Measurements from ENCODE around the gene CHTF18.

Gene CHTF18

DNA sequence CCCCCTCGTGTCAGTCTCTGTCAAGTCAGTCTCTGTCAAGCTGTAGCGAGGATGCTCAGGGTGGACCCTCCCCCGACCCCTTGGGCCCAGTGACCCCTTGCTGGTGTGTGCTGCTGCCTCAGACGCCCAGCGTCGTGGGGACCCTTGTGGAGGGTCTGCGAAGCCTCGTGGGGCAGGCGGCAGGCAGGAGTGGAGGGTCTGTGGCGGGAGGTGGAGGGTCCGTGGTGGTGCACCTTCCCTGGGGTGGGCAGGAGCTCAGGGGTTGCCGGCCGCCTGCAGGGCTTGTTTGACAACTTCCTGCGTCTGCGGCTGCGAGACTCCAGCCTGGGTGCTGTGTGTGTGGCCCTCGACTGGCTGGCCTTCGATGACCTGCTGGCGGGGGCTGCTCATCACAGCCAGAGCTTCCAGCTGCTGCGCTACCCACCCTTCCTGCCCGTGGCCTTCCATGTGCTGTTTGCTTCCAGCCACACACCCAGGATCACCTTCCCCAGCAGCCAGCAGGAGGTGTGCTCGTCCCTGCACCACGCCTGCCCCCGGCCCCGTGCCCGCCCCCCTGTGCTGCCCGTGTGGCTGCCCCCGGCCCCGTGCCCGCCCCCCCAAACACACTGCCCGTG, 6.5 kb downstream of the CHTF18 start:
- Histone ChIP-seq H3K27ac (ENCODE audit: extremely low read depth, low read depth, low read length) (no peak overlapping the region), H3K36me3 (ENCODE audit: control insufficient read depth in 2 of 2, insufficient read depth in 1 of 2, low read length in 2 of 2) (peaks cover 0 to 74% of the 10 kb centered on the region in 2 experiments; a peak in 1 of 3 replicates), H3K9me3 (ENCODE audit: control insufficient read depth, insufficient read depth, low read depth, low read length) (no peaks in the 10 kb centered on the region), H3K4me3 (ENCODE audit: low read depth, low read length) (no peak overlapping the region), H3K4me1 (ENCODE audit: control insufficient read depth, insufficient read depth, low read length) (no peaks in the 10 kb centered on the region)
- ChIA-PET CTCF (interaction anchor here (1.5 kb wide), 1 partner anchor 260 kb away, joined by 3 read pairs; no protein-coding TSS in a partner anchor), POLR2A (interaction anchor here (1.2 to 1.3 kb wide), 2 partner anchors 9 to 12 kb away, joined by 4 read pairs; no protein-coding TSS in a partner anchor)
- TF ChIP-seq MEIS1 (CRISPR knock-in tag; IDR thresholded peaks at IDR 0.05; ENCODE audit: borderline replicate concordance) (no peak), ZNF274 (IDR thresholded peaks at IDR 0.05; ENCODE audit: low read length) (no peak), ZNF274 (tag by site-specific recombination; IDR thresholded peaks at IDR 0.05; ENCODE audit: borderline replicate concordance) (no peak), TRIM28 (IDR thresholded peaks at IDR 0.05; ENCODE audit: borderline replicate concordance, low read length) (no peak), ZNF132 (tag by site-specific recombination; IDR thresholded peaks at IDR 0.05; ENCODE audit: borderline replicate concordance) (no peak), YY1 (tag by site-specific recombination; IDR thresholded peaks at IDR 0.05) (no peak), GLI4 (tag by site-specific recombination; IDR thresholded peaks at IDR 0.05) (no peak), ZNF266 (tag by site-specific recombination; IDR thresholded peaks at IDR 0.05; ENCODE audit: low read depth) (no peak), GLIS2 (tag by site-specific recombination; IDR thresholded peaks at IDR 0.05) (peak; percentile 42; the same call in 1 of the 2 replicates), ZNF610 (tag by site-specific recombination; IDR thresholded peaks at IDR 0.05; ENCODE audit: borderline replicate concordance) (no peak), BCL11B (tag by site-specific recombination; IDR thresholded peaks at IDR 0.05; ENCODE audit: low read depth) (peak; percentile 68), ZBTB7A (tag by site-specific recombination; IDR thresholded peaks at IDR 0.05; ENCODE audit: low read depth) (peak; percentile 83), HOXD13 (CRISPR knock-in tag; IDR thresholded peaks at IDR 0.05; ENCODE audit: borderline replicate concordance) (no peak), KLF7 (tag by site-specific recombination; IDR thresholded peaks at IDR 0.05; ENCODE audit: borderline replicate concordance) (no peak), ZNF621 (tag by site-specific recombination; IDR thresholded peaks at IDR 0.05) (no peak), ZNF223 (tag by site-specific recombination; IDR thresholded peaks at IDR 0.05) (no peak), ZNF555 (tag by site-specific recombination; conservative IDR thresholded peaks at IDR 0.05) (no peak), ZNF341 (tag by site-specific recombination; IDR thresholded peaks at IDR 0.05; ENCODE audit: low read depth) (no peak), ZFP3 (tag by site-specific recombination; IDR thresholded peaks at IDR 0.05; ENCODE audit: low read depth) (no peak), ZNF426 (tag by site-specific recombination; IDR thresholded peaks at IDR 0.05) (no peak)
- TF ChIP-seq, protein P1, sequence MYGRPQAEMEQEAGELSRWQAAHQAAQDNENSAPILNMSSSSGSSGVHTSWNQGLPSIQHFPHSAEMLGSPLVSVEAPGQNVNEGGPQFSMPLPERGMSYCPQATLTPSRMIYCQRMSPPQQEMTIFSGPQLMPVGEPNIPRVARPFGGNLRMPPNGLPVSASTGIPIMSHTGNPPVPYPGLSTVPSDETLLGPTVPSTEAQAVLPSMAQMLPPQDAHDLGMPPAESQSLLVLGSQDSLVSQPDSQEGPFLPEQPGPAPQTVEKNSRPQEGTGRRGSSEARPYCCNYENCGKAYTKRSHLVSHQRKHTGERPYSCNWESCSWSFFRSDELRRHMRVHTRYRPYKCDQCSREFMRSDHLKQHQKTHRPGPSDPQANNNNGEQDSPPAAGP (tag by site-specific recombination; IDR thresholded peaks at IDR 0.05): no peak
- TF ChIP-seq, protein P2, sequence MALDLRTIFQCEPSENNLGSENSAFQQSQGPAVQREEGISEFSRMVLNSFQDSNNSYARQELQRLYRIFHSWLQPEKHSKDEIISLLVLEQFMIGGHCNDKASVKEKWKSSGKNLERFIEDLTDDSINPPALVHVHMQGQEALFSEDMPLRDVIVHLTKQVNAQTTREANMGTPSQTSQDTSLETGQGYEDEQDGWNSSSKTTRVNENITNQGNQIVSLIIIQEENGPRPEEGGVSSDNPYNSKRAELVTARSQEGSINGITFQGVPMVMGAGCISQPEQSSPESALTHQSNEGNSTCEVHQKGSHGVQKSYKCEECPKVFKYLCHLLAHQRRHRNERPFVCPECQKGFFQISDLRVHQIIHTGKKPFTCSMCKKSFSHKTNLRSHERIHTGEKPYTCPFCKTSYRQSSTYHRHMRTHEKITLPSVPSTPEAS (tag by site-specific recombination; IDR thresholded peaks at IDR 0.05): no peak
- TF ChIP-seq, protein P3, sequence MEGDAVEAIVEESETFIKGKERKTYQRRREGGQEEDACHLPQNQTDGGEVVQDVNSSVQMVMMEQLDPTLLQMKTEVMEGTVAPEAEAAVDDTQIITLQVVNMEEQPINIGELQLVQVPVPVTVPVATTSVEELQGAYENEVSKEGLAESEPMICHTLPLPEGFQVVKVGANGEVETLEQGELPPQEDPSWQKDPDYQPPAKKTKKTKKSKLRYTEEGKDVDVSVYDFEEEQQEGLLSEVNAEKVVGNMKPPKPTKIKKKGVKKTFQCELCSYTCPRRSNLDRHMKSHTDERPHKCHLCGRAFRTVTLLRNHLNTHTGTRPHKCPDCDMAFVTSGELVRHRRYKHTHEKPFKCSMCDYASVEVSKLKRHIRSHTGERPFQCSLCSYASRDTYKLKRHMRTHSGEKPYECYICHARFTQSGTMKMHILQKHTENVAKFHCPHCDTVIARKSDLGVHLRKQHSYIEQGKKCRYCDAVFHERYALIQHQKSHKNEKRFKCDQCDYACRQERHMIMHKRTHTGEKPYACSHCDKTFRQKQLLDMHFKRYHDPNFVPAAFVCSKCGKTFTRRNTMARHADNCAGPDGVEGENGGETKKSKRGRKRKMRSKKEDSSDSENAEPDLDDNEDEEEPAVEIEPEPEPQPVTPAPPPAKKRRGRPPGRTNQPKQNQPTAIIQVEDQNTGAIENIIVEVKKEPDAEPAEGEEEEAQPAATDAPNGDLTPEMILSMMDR (tag by site-specific recombination; IDR thresholded peaks at IDR 0.05): no peak
- TF ChIP-seq, protein P4, sequence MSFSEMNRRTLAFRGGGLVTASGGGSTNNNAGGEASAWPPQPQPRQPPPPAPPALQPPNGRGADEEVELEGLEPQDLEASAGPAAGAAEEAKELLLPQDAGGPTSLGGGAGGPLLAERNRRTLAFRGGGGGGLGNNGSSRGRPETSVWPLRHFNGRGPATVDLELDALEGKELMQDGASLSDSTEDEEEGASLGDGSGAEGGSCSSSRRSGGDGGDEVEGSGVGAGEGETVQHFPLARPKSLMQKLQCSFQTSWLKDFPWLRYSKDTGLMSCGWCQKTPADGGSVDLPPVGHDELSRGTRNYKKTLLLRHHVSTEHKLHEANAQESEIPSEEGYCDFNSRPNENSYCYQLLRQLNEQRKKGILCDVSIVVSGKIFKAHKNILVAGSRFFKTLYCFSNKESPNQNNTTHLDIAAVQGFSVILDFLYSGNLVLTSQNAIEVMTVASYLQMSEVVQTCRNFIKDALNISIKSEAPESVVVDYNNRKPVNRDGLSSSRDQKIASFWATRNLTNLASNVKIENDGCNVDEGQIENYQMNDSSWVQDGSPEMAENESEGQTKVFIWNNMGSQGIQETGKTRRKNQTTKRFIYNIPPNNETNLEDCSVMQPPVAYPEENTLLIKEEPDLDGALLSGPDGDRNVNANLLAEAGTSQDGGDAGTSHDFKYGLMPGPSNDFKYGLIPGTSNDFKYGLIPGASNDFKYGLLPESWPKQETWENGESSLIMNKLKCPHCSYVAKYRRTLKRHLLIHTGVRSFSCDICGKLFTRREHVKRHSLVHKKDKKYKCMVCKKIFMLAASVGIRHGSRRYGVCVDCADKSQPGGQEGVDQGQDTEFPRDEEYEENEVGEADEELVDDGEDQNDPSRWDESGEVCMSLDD (tag by site-specific recombination; IDR thresholded peaks at IDR 0.05): no peak
- TF ChIP-seq, protein P5, sequence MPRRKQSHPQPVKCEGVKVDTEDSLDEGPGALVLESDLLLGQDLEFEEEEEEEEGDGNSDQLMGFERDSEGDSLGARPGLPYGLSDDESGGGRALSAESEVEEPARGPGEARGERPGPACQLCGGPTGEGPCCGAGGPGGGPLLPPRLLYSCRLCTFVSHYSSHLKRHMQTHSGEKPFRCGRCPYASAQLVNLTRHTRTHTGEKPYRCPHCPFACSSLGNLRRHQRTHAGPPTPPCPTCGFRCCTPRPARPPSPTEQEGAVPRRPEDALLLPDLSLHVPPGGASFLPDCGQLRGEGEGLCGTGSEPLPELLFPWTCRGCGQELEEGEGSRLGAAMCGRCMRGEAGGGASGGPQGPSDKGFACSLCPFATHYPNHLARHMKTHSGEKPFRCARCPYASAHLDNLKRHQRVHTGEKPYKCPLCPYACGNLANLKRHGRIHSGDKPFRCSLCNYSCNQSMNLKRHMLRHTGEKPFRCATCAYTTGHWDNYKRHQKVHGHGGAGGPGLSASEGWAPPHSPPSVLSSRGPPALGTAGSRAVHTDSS (tag by site-specific recombination; IDR thresholded peaks at IDR 0.05): no peak
- TF ChIP-seq, protein P6, sequence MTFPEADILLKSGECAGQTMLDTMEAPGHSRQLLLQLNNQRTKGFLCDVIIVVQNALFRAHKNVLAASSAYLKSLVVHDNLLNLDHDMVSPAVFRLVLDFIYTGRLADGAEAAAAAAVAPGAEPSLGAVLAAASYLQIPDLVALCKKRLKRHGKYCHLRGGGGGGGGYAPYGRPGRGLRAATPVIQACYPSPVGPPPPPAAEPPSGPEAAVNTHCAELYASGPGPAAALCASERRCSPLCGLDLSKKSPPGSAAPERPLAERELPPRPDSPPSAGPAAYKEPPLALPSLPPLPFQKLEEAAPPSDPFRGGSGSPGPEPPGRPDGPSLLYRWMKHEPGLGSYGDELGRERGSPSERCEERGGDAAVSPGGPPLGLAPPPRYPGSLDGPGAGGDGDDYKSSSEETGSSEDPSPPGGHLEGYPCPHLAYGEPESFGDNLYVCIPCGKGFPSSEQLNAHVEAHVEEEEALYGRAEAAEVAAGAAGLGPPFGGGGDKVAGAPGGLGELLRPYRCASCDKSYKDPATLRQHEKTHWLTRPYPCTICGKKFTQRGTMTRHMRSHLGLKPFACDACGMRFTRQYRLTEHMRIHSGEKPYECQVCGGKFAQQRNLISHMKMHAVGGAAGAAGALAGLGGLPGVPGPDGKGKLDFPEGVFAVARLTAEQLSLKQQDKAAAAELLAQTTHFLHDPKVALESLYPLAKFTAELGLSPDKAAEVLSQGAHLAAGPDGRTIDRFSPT (tag by site-specific recombination; IDR thresholded peaks at IDR 0.05): peak; percentile 25; the same call in 1 of the 2 replicates
